H9 (cell line): ENCODE measurements around the gene ADISSP. TPM values are rescaled to one million over a fixed set of nuclear protein-coding genes. Genes with fewer than 3 reads are reported as not detected.

Source experiments
- DNase-seq: peaks from one replicate; pipeline ENCODE4 v3.0.0-alpha.2; 2017
- H2AFZ ChIP-seq: one replicate; pipeline ENCODE4 v1.6.1; 2013; ENCODE audit warnings: mild to moderate bottlenecking, low read length, control low read depth, moderate library complexity
- H2AK5ac ChIP-seq: 2 replicates; pipeline ENCODE4 v1.6.1; 2013; ENCODE audit warnings: low read length, control low read depth, mixed read lengths; ENCODE audit not compliant: insufficient read length
- H2BK120ac ChIP-seq: one replicate; pipeline ENCODE4 v1.6.1; 2013; ENCODE audit warnings: low read depth, mild to moderate bottlenecking, low read length, control low read depth, inconsistent platforms; ENCODE audit not compliant: poor library complexity, severe bottlenecking
- H2BK12ac ChIP-seq: 2 replicates; pipeline ENCODE4 v1.6.1; 2013; ENCODE audit warnings: low read length, control low read depth, mixed read lengths, low read depth; ENCODE audit not compliant: insufficient read length
- H2BK15ac ChIP-seq: 2 replicates; pipeline ENCODE4 v1.6.1; 2013; ENCODE audit warnings: low read depth, low read length, control low read depth
- H2BK20ac ChIP-seq: one replicate; pipeline ENCODE4 v1.6.1; 2013; ENCODE audit warnings: low read depth, mild to moderate bottlenecking, low read length, control low read depth, inconsistent platforms; ENCODE audit not compliant: poor library complexity, severe bottlenecking
- H2BK5ac ChIP-seq: 2 replicates; pipeline ENCODE4 v1.6.1; 2013; ENCODE audit warnings: low read length, control low read depth, mixed read lengths; ENCODE audit not compliant: insufficient read length
- H3K14ac ChIP-seq: 2 replicates; pipeline ENCODE4 v1.6.1; 2013; ENCODE audit warnings: low read length, control low read depth; ENCODE audit not compliant: insufficient read depth
- H3K18ac ChIP-seq: 2 replicates; pipeline ENCODE4 v1.6.1; 2013; ENCODE audit warnings: low read depth, mild to moderate bottlenecking, mixed read lengths, low read length, control low read depth; ENCODE audit not compliant: insufficient read length
- H3K23ac ChIP-seq: 2 replicates; pipeline ENCODE4 v1.6.1; 2013; ENCODE audit warnings: low read length, control low read depth, mixed read lengths, low read depth; ENCODE audit not compliant: insufficient read length
- H3K23me2 ChIP-seq: 2 replicates; pipeline ENCODE4 v1.6.1; 2013; ENCODE audit warnings: low read depth, mild to moderate bottlenecking, mixed read lengths, low read length, control low read depth; ENCODE audit not compliant: insufficient read length, poor library complexity, severe bottlenecking
- H3K27ac ChIP-seq: 2 replicates; pipeline ENCODE4 v1.5.1; 2013; ENCODE audit warnings: low read length, control low read depth, mixed read lengths, low read depth; ENCODE audit not compliant: insufficient read length
- H3K27me3 ChIP-seq: 2 replicates; pipeline ENCODE4 v1.6.1; 2013; ENCODE audit warnings: low read length, control low read depth, inconsistent platforms; ENCODE audit not compliant: insufficient read depth
- H3K4ac ChIP-seq: 2 replicates; pipeline ENCODE4 v1.6.1; 2013; ENCODE audit warnings: low read depth, mild to moderate bottlenecking, control low read depth, inconsistent platforms, low read length, moderate library complexity
- H3K4me1 ChIP-seq: 2 replicates; pipeline ENCODE4 v1.6.1; 2013; ENCODE audit warnings: low read length, control low read depth, inconsistent platforms; ENCODE audit not compliant: insufficient read depth
- H3K4me2 ChIP-seq: 2 replicates; pipeline ENCODE4 v1.6.1; 2013; ENCODE audit warnings: low read length, control low read depth, mixed read lengths; ENCODE audit not compliant: insufficient read length, insufficient read depth
- H3K56ac ChIP-seq: 2 replicates; pipeline ENCODE4 v1.6.1; 2013; ENCODE audit warnings: low read depth, mild to moderate bottlenecking, mixed read lengths, low read length, control low read depth; ENCODE audit not compliant: insufficient read length
- H3K79me1 ChIP-seq: 2 replicates; pipeline ENCODE4 v1.6.1; 2013; ENCODE audit warnings: low read depth, mild to moderate bottlenecking, moderate library complexity, low read length, control low read depth, inconsistent platforms; ENCODE audit not compliant: insufficient read depth, poor library complexity, severe bottlenecking
- H3K79me2 ChIP-seq: 2 replicates; pipeline ENCODE4 v1.6.1; 2013; ENCODE audit warnings: low read length, control low read depth, inconsistent platforms; ENCODE audit not compliant: insufficient read depth
- H3K9ac ChIP-seq: 2 replicates; pipeline ENCODE4 v1.6.1; 2013; ENCODE audit warnings: low read length, control low read depth, mixed read lengths; ENCODE audit not compliant: insufficient read length; ENCODE audit errors: extremely low read depth
- H3K9me3 ChIP-seq: one replicate; pipeline ENCODE4 v1.6.1; 2013; ENCODE audit warnings: low read depth, low read length, inconsistent platforms; ENCODE audit not compliant: control insufficient read depth
- H3T11ph ChIP-seq: one replicate; pipeline ENCODE4 v1.6.1; 2013; ENCODE audit warnings: mild to moderate bottlenecking, low read length, control low read depth, inconsistent platforms
- H4K20me1 ChIP-seq: one replicate; pipeline ENCODE4 v1.6.1; 2013; ENCODE audit not compliant: control insufficient read depth, insufficient read length, insufficient read depth
- H4K5ac ChIP-seq: 2 replicates; pipeline ENCODE4 v1.6.1; 2013; ENCODE audit warnings: low read depth, mild to moderate bottlenecking, mixed read lengths, low read length, control low read depth; ENCODE audit not compliant: insufficient read length
- H4K8ac ChIP-seq: replicated peaks from 2 replicates; pipeline ENCODE4 v1.6.1; 2013; ENCODE audit warnings: low read length, control low read depth, mixed read lengths, low read depth; ENCODE audit not compliant: insufficient read length
- H4K91ac ChIP-seq: 2 replicates; pipeline ENCODE4 v1.6.1; 2013; ENCODE audit warnings: low read depth, mild to moderate bottlenecking, moderate library complexity, mixed read lengths, low read length, control low read depth; ENCODE audit not compliant: insufficient read length
- H3K27ac Mint-ChIP-seq, 3 experiments: 2 replicates in 2 of 3; 3 replicates in 1 of 3; pipeline ENCODE4 v1.8.0; 2020 to 2021; ENCODE audit warnings: mixed read lengths in 3 of 3, mild to moderate bottlenecking in 1 of 3, moderate library complexity in 1 of 3
- H3K27me3 Mint-ChIP-seq: 2 replicates; pipeline ENCODE4 v1.8.0; 2021; ENCODE audit warnings: low read depth, mild to moderate bottlenecking, moderate library complexity, mixed read lengths
- H3K36me3 Mint-ChIP-seq, 3 experiments: 2 replicates in 2 of 3; 3 replicates in 1 of 3; pipeline ENCODE4 v1.8.0; 2020 to 2021; ENCODE audit warnings: low read depth in 3 of 3, mixed read lengths in 3 of 3; ENCODE audit not compliant: insufficient read depth in 1 of 3
- H3K4me1 Mint-ChIP-seq, 2 experiments: 2 replicates each; pipeline ENCODE4 v1.8.0; 2020; ENCODE audit warnings: mixed read lengths in 2 of 2
- H3K4me3 Mint-ChIP-seq, 2 experiments: 2 replicates in 1 of 2; 3 replicates in 1 of 2; pipeline ENCODE4 v1.8.0; 2020 to 2021; ENCODE audit warnings: mild to moderate bottlenecking in 2 of 2, mixed read lengths in 2 of 2, moderate library complexity in 1 of 2
- H3K9me3 Mint-ChIP-seq, 2 experiments: 2 replicates in 1 of 2; 3 replicates in 1 of 2; pipeline ENCODE4 v1.8.0; 2020; ENCODE audit warnings: mild to moderate bottlenecking in 2 of 2, mixed read lengths in 2 of 2, moderate library complexity in 1 of 2
- CTCF ChIP-seq: fragments of 200-600 bp; sonication (generic); conservative IDR thresholded peaks from 3 replicates; pipeline ENCODE4 v1.8.0; 2021; ENCODE audit warnings: antibody characterized with exemption, mild to moderate bottlenecking
- WGBS: extraction: QIAGEN DNeasy Blood & Tissue Kit; methylation state at CpG from one replicate; pipeline ENCODE4 v1.1.7; 2013; ENCODE audit warnings: missing lambda C conversion rate, low lambda C conversion rate, mixed read lengths; ENCODE audit not compliant: insufficient read length; ENCODE audit errors: extremely low coverage; 5-methylcytosine and 5-hydroxymethylcytosine counted together
- total RNA-seq: library from RNA; stranded (reverse); gene quantifications from 2 replicates; pipeline ENCODE4 v1.2.1, GENCODE V29; 2021

Gene ADISSP
- total RNA-seq, 1 experiment from 2014 or later = 80.9 TPM

- H3K79me1 ChIP-seq = no peaks in the 10 kb centered on the region
- no peaks in the 10 kb centered on the region for H3K9me3 Mint-ChIP-seq
These were observed 8.0 kb upstream of the ADISSP start for GRCh38 chr20:3775457-3776108.

More at GRCh38 chr20:3775457-3776108, 8.0 kb upstream of the ADISSP start:
- DNase-seq = no peak
- Histone ChIP-seq H2AK5ac (no peak overlapping the region), H3K27me3 (peaks cover 2% of the 10 kb centered on the region; the same call in 1 of the 2 replicates), H3K14ac (no peak overlapping the region), H3K79me2 (no peaks in the 10 kb centered on the region), H3K56ac (no peak overlapping the region), H3K9me3 (no peaks in the 10 kb centered on the region), H3K4ac (no peak overlapping the region), H4K5ac (no peak overlapping the region), H3K23ac (no peak overlapping the region), H3K18ac (no peak overlapping the region), H4K91ac (no peak overlapping the region), H2BK12ac (no peak overlapping the region), H3K4me1 (no peaks in the 10 kb centered on the region; the same call in 1 of the 2 replicates), H4K8ac (no peak overlapping the region), H3T11ph (no peak overlapping the region), H2BK5ac (no peak overlapping the region), H2BK15ac (no peak overlapping the region), H2BK20ac (no peak overlapping the region), H4K20me1 (no peaks in the 10 kb centered on the region), H3K4me2 (no peak overlapping the region), H3K9ac (no peak overlapping the region), H2BK120ac (no peak overlapping the region), H3K27ac (no peak overlapping the region), H3K23me2 (peaks cover 12% of the 10 kb centered on the region), H2AFZ (no peak overlapping the region)
- TF ChIP-seq CTCF = no peak
- no CpG with 5 or more reads among the region's 4 CpGs for WGBS
- Mint-ChIP-seq H3K4me3 (no peak overlapping the region), H3K4me1 (peaks cover 9 to 16% of the 10 kb centered on the region in 2 experiments), H3K27ac (no peak overlapping the region), H3K27me3 (peaks cover 61% of the 10 kb centered on the region), H3K36me3 (no peaks in the 10 kb centered on the region; a peak in 1 of 7 replicates)
